CD8-positive, alpha-beta memory T cell (primary cell): ENCODE results near the gene CUTA. TPM values are rescaled to one million over a fixed set of nuclear protein-coding genes. Genes with fewer than 3 reads are reported as not detected.
"Not testable (repeated sequence)": the region's sequence is repeated elsewhere in the genome, so short reads cannot be mapped to it uniquely, and the experiment has no call there.

Experiments used
- CTCF ChIA-PET: fragments of 350-600 bp; sonication (Branson Sonifier 250); formaldehyde crosslinking; loops from one replicate; lab custom pipeline; 2021; ENCODE audit warnings: antibody characterized with exemption; lab: Charles Lee
- POLR2A ChIA-PET: fragments of 350-600 bp; sonication (Branson Sonifier 250); formaldehyde crosslinking; loops from one replicate; lab custom pipeline; 2021; ENCODE audit warnings: antibody characterized with exemption; lab: Charles Lee
- DNase-seq, 5 donors: peaks; one replicate each; pipeline versions ENCODE4 v3.0.0 to v3.0.0-alpha.2; 2020 to 2022; ENCODE audit warnings: mixed read lengths in 1 of 5
- H3K27ac ChIP-seq: one replicate; pipeline ENCODE4 v1.7.0; 2013; ENCODE audit warnings: low read depth, mild to moderate bottlenecking, low read length, moderate library complexity
- H3K27me3 ChIP-seq: 2 replicates; pipeline ENCODE4 v1.7.0; 2013; ENCODE audit warnings: low read length, mild to moderate bottlenecking; ENCODE audit not compliant: insufficient read depth, poor library complexity, severe bottlenecking
- H3K36me3 ChIP-seq: 2 replicates; pipeline ENCODE4 v1.7.0; 2013; ENCODE audit warnings: mild to moderate bottlenecking, low read length, moderate library complexity; ENCODE audit not compliant: insufficient read depth
- H3K4me1 ChIP-seq: 2 replicates; pipeline ENCODE4 v1.7.0; 2013; ENCODE audit warnings: mild to moderate bottlenecking, low read length, moderate library complexity; ENCODE audit not compliant: insufficient read depth
- H3K4me3 ChIP-seq: 2 replicates; pipeline ENCODE4 v1.7.0; 2013; ENCODE audit warnings: mild to moderate bottlenecking, low read length
- H3K9me3 ChIP-seq: 2 replicates; pipeline ENCODE4 v1.7.0; 2013; ENCODE audit warnings: mild to moderate bottlenecking, low read length
- H3K27ac Mint-ChIP-seq, 8 donors: one replicate each; pipeline ENCODE4 v1.8.0; 2020 to 2021; ENCODE audit warnings: mixed read lengths in 8 of 8, mild to moderate bottlenecking in 6 of 8, inconsistent platforms in 3 of 8, moderate library complexity in 3 of 8
- H3K27me3 Mint-ChIP-seq, 2 donors: one replicate each; pipeline ENCODE4 v1.8.0; 2020 to 2021; ENCODE audit warnings: mixed read lengths in 2 of 2, mild to moderate bottlenecking in 1 of 2, moderate library complexity in 1 of 2
- H3K36me3 Mint-ChIP-seq, 3 donors: one replicate each; pipeline ENCODE4 v1.8.0; 2020 to 2021; ENCODE audit warnings: mixed read lengths in 3 of 3, inconsistent platforms in 1 of 3, mild to moderate bottlenecking in 1 of 3
- H3K4me1 Mint-ChIP-seq, 3 donors: one replicate each; pipeline ENCODE4 v1.8.0; 2020 to 2021; ENCODE audit warnings: mixed read lengths in 3 of 3, inconsistent platforms in 1 of 3, mild to moderate bottlenecking in 1 of 3
- H3K4me3 Mint-ChIP-seq, 7 donors: one replicate each; pipeline ENCODE4 v1.8.0; 2020 to 2021; ENCODE audit warnings: mixed read lengths in 7 of 7, mild to moderate bottlenecking in 6 of 7, moderate library complexity in 4 of 7, inconsistent platforms in 2 of 7
- H3K9me3 Mint-ChIP-seq, 5 donors: one replicate each; pipeline ENCODE4 v1.8.0; 2020 to 2022; ENCODE audit warnings: mixed read lengths in 5 of 5, mild to moderate bottlenecking in 3 of 5, moderate library complexity in 2 of 5, inconsistent platforms in 1 of 5
- polyA plus RNA-seq: library from polyadenylated mRNA; unstranded; fragments of 300-500 nt; fragmentation: Illumina TruSeq; gene quantifications from one replicate; pipeline ENCODE4 v1.2.3, GENCODE V29; 2021
- total RNA-seq, 2 experiments: library from RNA; stranded (reverse); gene quantifications; one replicate each; pipeline ENCODE4 v1.2.3, GENCODE V29; 2021

The CUTA gene
- total and polyA plus RNA-seq, 3 experiments from 2014 or later = 149 to 451 (median 164) TPM

- Mint-ChIP-seq H3K27me3 (no peaks in the 10 kb centered on the region), H3K4me3 (peak within 1 kb of the TSS; percentile 72 to 88 (median 86)), H3K36me3 (no peaks in the 10 kb centered on the region), H3K4me1 (peaks cover 22 to 37% (median 36%) of the 10 kb centered on the region in 3 donors), H3K27ac (peak within 1 kb of the TSS; percentile 75 to 98 (median 98)), H3K9me3 (no peaks in the 10 kb centered on the region)
- H3K36me3 ChIP-seq = no peaks in the 10 kb centered on the region
- H3K27ac ChIP-seq = peak within 1 kb of the TSS; percentile 79
- H3K9me3 ChIP-seq = no peaks in the 10 kb centered on the region
- ChIA-PET CTCF (interaction anchor here (0.6 to 2.1 kb wide), 18 partner anchors 15 to 420 kb away, joined by 3 to 15 read pairs (median 5); partner anchors contain the start of genes B3GALT4, CUTA, RGL2 and SYNGAP1), POLR2A (interaction anchor here (1.0 to 1.7 kb wide), 4 partner anchors 27 to 74 kb away, joined by 3 to 5 read pairs (median 3); partner anchors contain the start of genes CUTA and ZBTB22)
- H3K4me3 ChIP-seq = peak within 1 kb of the TSS; percentile 78
- H3K4me1 ChIP-seq = peaks cover 22% of the 10 kb centered on the region
- H3K27me3 ChIP-seq = no peaks in the 10 kb centered on the region
- DNase-seq = peak; percentile 99 to 100 (median 99)
Measured at GRCh38 chr6:33391278-33391921, 26.5 kb downstream of the CUTA start, which contains the start of gene KIFC1. Gene KIFC1 (plus strand): TSS chr6:33391823. CDS start chr6:33391986, 163 bp downstream.

- Histone ChIP-seq H3K4me3 (peak overlapping the region; percentile 47), H3K9me3 (no peaks in the 10 kb centered on the region), H3K4me1 (peaks cover 22% of the 10 kb centered on the region), H3K27ac (peak overlapping the region; percentile 71), H3K36me3 (no peaks in the 10 kb centered on the region), H3K27me3 (no peaks in the 10 kb centered on the region)
- no peaks in the 10 kb centered on the region for H3K9me3 Mint-ChIP-seq
- peak overlapping the region; percentile 75 to 98 (median 98) for H3K27ac Mint-ChIP-seq
- no peak for DNase-seq
- ChIA-PET CTCF (interaction anchor here (0.6 to 2.1 kb wide), 19 partner anchors 16 to 419 kb away, joined by 3 to 15 read pairs (median 5); partner anchors contain the start of genes B3GALT4, CUTA, RGL2 and SYNGAP1), POLR2A (interaction anchor here (1.0 to 1.7 kb wide), 4 partner anchors 27 to 73 kb away, joined by 3 to 5 read pairs (median 3); partner anchors contain the start of genes CUTA and ZBTB22)
- no peaks in the 10 kb centered on the region for H3K27me3 Mint-ChIP-seq
- peaks cover 22 to 34% (median 32%) of the 10 kb centered on the region in 3 donors for H3K4me1 Mint-ChIP-seq
- H3K4me3 Mint-ChIP-seq = peak overlapping the region; percentile 72 to 88 (median 86)
- no peaks in the 10 kb centered on the region for H3K36me3 Mint-ChIP-seq
Measured at GRCh38 chr6:33390767-33391277, 27.1 kb downstream of the CUTA start.

- no peaks in the 10 kb centered on the region for H3K9me3 Mint-ChIP-seq
- H3K27me3 ChIP-seq = no peaks in the 10 kb centered on the region
- H3K27ac Mint-ChIP-seq = peak overlapping the region in 7 of 8 donors; percentile 75 to 98 (median 98)
- no peaks in the 10 kb centered on the region for H3K27me3 Mint-ChIP-seq
- peaks cover 22 to 33% (median 28%) of the 10 kb centered on the region in 3 donors for H3K4me1 Mint-ChIP-seq
- CTCF ChIA-PET = interaction anchor here (0.9 to 2.1 kb wide), 15 partner anchors 15 to 419 kb away, joined by 3 to 15 read pairs (median 5); partner anchors contain the start of genes B3GALT4, CUTA, RGL2 and ZBTB22
- no peaks in the 10 kb centered on the region for H3K36me3 ChIP-seq
- POLR2A ChIA-PET = interaction anchor here (0.8 to 1.7 kb wide), 2 partner anchors 72 to 231 kb away, joined by 3 read pairs; partner anchors contain the start of genes ITPR3 and ZBTB22
- no peaks in the 10 kb centered on the region for H3K9me3 ChIP-seq
- H3K4me3 ChIP-seq = no peak overlapping the region
- no peak overlapping the region for H3K27ac ChIP-seq
- H3K4me3 Mint-ChIP-seq = no peak overlapping the region
- H3K36me3 Mint-ChIP-seq = no peaks in the 10 kb centered on the region
- DNase-seq = no peak
- H3K4me1 ChIP-seq = peaks cover 22% of the 10 kb centered on the region
Measured at GRCh38 chr6:33390173-33390572, 27.7 kb downstream of the CUTA start.

- H3K4me3 Mint-ChIP-seq = no peak overlapping the region
- no peaks in the 10 kb centered on the region for H3K4me1 Mint-ChIP-seq
- Histone ChIP-seq H3K9me3 (no peaks in the 10 kb centered on the region), H3K27me3 (no peaks in the 10 kb centered on the region), H3K4me1 (no peaks in the 10 kb centered on the region), H3K27ac (no peak overlapping the region), H3K4me3 (no peak overlapping the region), H3K36me3 (no peaks in the 10 kb centered on the region)
- H3K27me3 Mint-ChIP-seq = peaks cover 0 to 2% of the 10 kb centered on the region in 2 donors
- ChIA-PET POLR2A (interaction anchor here (0.6 kb wide), 1 partner anchor 1449 kb away, joined by 3 read pairs; no protein-coding TSS in a partner anchor), CTCF (interaction anchor here (0.7 kb wide), 1 partner anchor 128 kb away, joined by 3 read pairs; no protein-coding TSS in a partner anchor)
- no peak overlapping the region for H3K27ac Mint-ChIP-seq
- no peaks in the 10 kb centered on the region for H3K9me3 Mint-ChIP-seq
- no peaks in the 10 kb centered on the region for H3K36me3 Mint-ChIP-seq
- no peak for DNase-seq
Measured at GRCh38 chr6:33384581-33385020, 33.3 kb downstream of the CUTA start.

- H3K27me3 Mint-ChIP-seq = peaks cover 0 to 2% of the 10 kb centered on the region in 2 donors
- Histone ChIP-seq H3K9me3 (no peaks in the 10 kb centered on the region), H3K27me3 (no peaks in the 10 kb centered on the region), H3K4me1 (no peaks in the 10 kb centered on the region), H3K4me3 (no peak overlapping the region), H3K27ac (no peak overlapping the region), H3K36me3 (no peaks in the 10 kb centered on the region)
- no peak overlapping the region for H3K4me3 Mint-ChIP-seq
- no peaks in the 10 kb centered on the region for H3K9me3 Mint-ChIP-seq
- no peak for DNase-seq
- CTCF ChIA-PET = interaction anchor here (0.7 kb wide), 1 partner anchor 129 kb away, joined by 3 read pairs; no protein-coding TSS in a partner anchor
- no peaks in the 10 kb centered on the region for H3K4me1 Mint-ChIP-seq
- no peaks in the 10 kb centered on the region for H3K36me3 Mint-ChIP-seq
- H3K27ac Mint-ChIP-seq = no peak overlapping the region
- POLR2A ChIA-PET = interaction anchor here (0.6 kb wide), 1 partner anchor 1450 kb away, joined by 3 read pairs; no protein-coding TSS in a partner anchor
Measured at GRCh38 chr6:33383427-33384185, 34.3 kb downstream of the CUTA start.

- H3K4me3 Mint-ChIP-seq = no peak overlapping the region
- no peaks in the 10 kb centered on the region for H3K36me3 ChIP-seq
- no peak for DNase-seq
- peaks cover 3 to 8% (median 6%) of the 10 kb centered on the region in 3 donors for H3K4me1 Mint-ChIP-seq
- CTCF ChIA-PET = no interaction called here
- POLR2A ChIA-PET = no interaction called here
- H3K27me3 ChIP-seq = no peaks in the 10 kb centered on the region
- H3K27ac ChIP-seq = no peak overlapping the region
- H3K9me3 Mint-ChIP-seq = no peaks in the 10 kb centered on the region
- no peaks in the 10 kb centered on the region for H3K9me3 ChIP-seq
- no peaks in the 10 kb centered on the region for H3K36me3 Mint-ChIP-seq
- H3K27ac Mint-ChIP-seq = peak overlapping the region in 1 of 8 donors; percentile 3
- H3K4me1 ChIP-seq = no peaks in the 10 kb centered on the region
- H3K27me3 Mint-ChIP-seq = peaks cover 0 to 2% of the 10 kb centered on the region in 2 donors
- no peak overlapping the region for H3K4me3 ChIP-seq
Measured at GRCh38 chr6:33380272-33380981, 37.5 kb downstream of the CUTA start.

GRCh38 chr6:33379184-33379583 is 38.7 kb downstream of the CUTA start:
- H3K27ac ChIP-seq, H3K36me3 ChIP-seq, H3K4me3 ChIP-seq, H3K4me3 Mint-ChIP-seq, H3K4me1 ChIP-seq, CTCF ChIA-PET, H3K27me3 ChIP-seq, H3K27ac Mint-ChIP-seq, H3K36me3 Mint-ChIP-seq, DNase-seq, H3K27me3 Mint-ChIP-seq, H3K9me3 Mint-ChIP-seq, H3K9me3 ChIP-seq: not testable (repeated sequence)
- H3K4me1 Mint-ChIP-seq = peaks cover 14 to 20% (median 19%) of the 10 kb centered on the region in 3 donors
- POLR2A ChIA-PET = interaction anchor here (0.7 kb wide), 1 partner anchor 69 kb away, joined by 3 read pairs; no protein-coding TSS in a partner anchor
